GM21367 (cell line): Measurements from ENCODE around the gene DPH3.
"Not testable (repeated sequence)": the region's sequence is repeated elsewhere in the genome, so short reads cannot be mapped to it uniquely, and the experiment has no call there.

ENCODE experiments used
- ATAC-seq: cut with Tn5 transposase; IDR thresholded peaks from one replicate; pipeline ENCODE4 v1.9.1; 2021; ENCODE audit not compliant: unreplicated experiment

DPH3 gene

GRCh38 chr3:16264708-16265454 is at the start of gene DPH3, which contains the start of gene OXNAD1:
Gene DPH3, minus strand, starts transcription at chr3:16264943. Its CDS starts 67 bp downstream, at chr3:16264876.
Gene OXNAD1, plus strand, starts transcription at chr3:16265212. Its CDS starts 5,741 bp downstream, at chr3:16270953.
- ATAC-seq: peak; percentile 98

- ATAC-seq: no peak
Measured at GRCh38 chr3:16313886-16314645, 49.3 kb upstream of the DPH3 start.

GRCh38 chr3:16311960-16312451 is 47.3 kb upstream of the DPH3 start:
- ATAC-seq: peak; percentile 56

- not testable (repeated sequence) for ATAC-seq
Measured at GRCh38 chr3:16310486-16310885, 45.7 kb upstream of the DPH3 start.

- ATAC-seq: peak; percentile 88
Measured at GRCh38 chr3:16309558-16309957, 44.8 kb upstream of the DPH3 start.

GRCh38 chr3:16308727-16309126 is 44.0 kb upstream of the DPH3 start:
- no peak for ATAC-seq

GRCh38 chr3:16307832-16308531 is 43.2 kb upstream of the DPH3 start:
- ATAC-seq: no peak

- no peak for ATAC-seq
Measured at GRCh38 chr3:16305111-16305541, 40.4 kb upstream of the DPH3 start.

GRCh38 chr3:16304061-16305010 is 39.6 kb upstream of the DPH3 start:
- no peak for ATAC-seq

GRCh38 chr3:16303037-16303575 is 38.4 kb upstream of the DPH3 start:
- ATAC-seq: no peak

GRCh38 chr3:16302082-16302631 is 37.4 kb upstream of the DPH3 start:
- no peak for ATAC-seq

GRCh38 chr3:16301507-16301906 is 36.8 kb upstream of the DPH3 start:
- ATAC-seq: no peak

- ATAC-seq: peak; percentile 72
Measured at GRCh38 chr3:16300881-16301359, 36.2 kb upstream of the DPH3 start.

GRCh38 chr3:16300307-16300706 is 35.6 kb upstream of the DPH3 start:
- ATAC-seq: peak; percentile 44

- ATAC-seq: no peak
Measured at GRCh38 chr3:16299746-16300145, 35.0 kb upstream of the DPH3 start.

GRCh38 chr3:16298891-16299290 is 34.1 kb upstream of the DPH3 start:
- ATAC-seq: no peak

- ATAC-seq: no peak
Measured at GRCh38 chr3:16297997-16298885, 33.5 kb upstream of the DPH3 start.

- no peak for ATAC-seq
Measured at GRCh38 chr3:16295298-16295890, 30.7 kb upstream of the DPH3 start.
